Activated CD8-positive, alpha-beta T cell treated with anti-CD3 and anti-CD28 coated beads for 36 hours (primary cell): Measurements from ENCODE around the gene SLC35F3. TPM values are rescaled to one million over a fixed set of nuclear protein-coding genes. Genes with fewer than 3 reads are reported as not detected.

ENCODE experiments used
- ATAC-seq: fragments of 200-7000 bp; cut with Tn5 transposase; one replicate; pipeline ENCODE4 v1.10.0; 2021; ENCODE audit warnings: mild to moderate bottlenecking, moderate library complexity
- CTCF ChIA-PET: fragments of 350-600 bp; sonication (Branson Sonifier 250); formaldehyde crosslinking; loops from one replicate; lab custom pipeline; 2021; ENCODE audit warnings: antibody characterized with exemption; lab: Charles Lee
- POLR2A ChIA-PET: fragments of 350-600 bp; sonication (Branson Sonifier 250); formaldehyde crosslinking; loops from one replicate; lab custom pipeline; 2021; ENCODE audit warnings: antibody characterized with exemption; lab: Charles Lee
- DNase-seq: peaks from one replicate; pipeline ENCODE4 v3.0.0-alpha.2; 2020
- H3K27ac Mint-ChIP-seq: one replicate; pipeline ENCODE4 v1.8.0; 2021; ENCODE audit warnings: mild to moderate bottlenecking, mixed read lengths
- H3K27me3 Mint-ChIP-seq: one replicate; pipeline ENCODE4 v1.8.0; 2021; ENCODE audit warnings: mixed read lengths
- H3K36me3 Mint-ChIP-seq: one replicate; pipeline ENCODE4 v1.8.0; 2021; ENCODE audit warnings: low read depth, mixed read lengths
- H3K4me1 Mint-ChIP-seq: one replicate; pipeline ENCODE4 v1.8.0; 2021; ENCODE audit warnings: low read depth, mixed read lengths
- H3K4me3 Mint-ChIP-seq: one replicate; pipeline ENCODE4 v1.8.0; 2021; ENCODE audit warnings: mild to moderate bottlenecking, moderate library complexity, mixed read lengths
- H3K9me3 Mint-ChIP-seq: one replicate; pipeline ENCODE4 v1.8.0; 2021; ENCODE audit warnings: mixed read lengths
- intact Hi-C: fragments of 100-400 bp; cut with micrococcal nuclease; formaldehyde crosslinking; loops from one replicate; pipeline ENCODE4 v1.10.0; 2022
- total RNA-seq, 2 experiments: library from RNA; stranded (reverse); gene quantifications; one replicate each; pipeline ENCODE4 v1.2.3, GENCODE V29; 2021
- TF ChIP-seq, protein P1 (sequence below): fragments of 200-600 bp; IDR thresholded peaks from one replicate; pipeline ENCODE4 v1.8.0; 2022; ENCODE audit warnings: antibody characterized with exemption, mild to moderate bottlenecking

The SLC35F3 gene
- total RNA-seq, 2 experiments from 2014 or later = 3.1 to 3.5 TPM

DNA sequence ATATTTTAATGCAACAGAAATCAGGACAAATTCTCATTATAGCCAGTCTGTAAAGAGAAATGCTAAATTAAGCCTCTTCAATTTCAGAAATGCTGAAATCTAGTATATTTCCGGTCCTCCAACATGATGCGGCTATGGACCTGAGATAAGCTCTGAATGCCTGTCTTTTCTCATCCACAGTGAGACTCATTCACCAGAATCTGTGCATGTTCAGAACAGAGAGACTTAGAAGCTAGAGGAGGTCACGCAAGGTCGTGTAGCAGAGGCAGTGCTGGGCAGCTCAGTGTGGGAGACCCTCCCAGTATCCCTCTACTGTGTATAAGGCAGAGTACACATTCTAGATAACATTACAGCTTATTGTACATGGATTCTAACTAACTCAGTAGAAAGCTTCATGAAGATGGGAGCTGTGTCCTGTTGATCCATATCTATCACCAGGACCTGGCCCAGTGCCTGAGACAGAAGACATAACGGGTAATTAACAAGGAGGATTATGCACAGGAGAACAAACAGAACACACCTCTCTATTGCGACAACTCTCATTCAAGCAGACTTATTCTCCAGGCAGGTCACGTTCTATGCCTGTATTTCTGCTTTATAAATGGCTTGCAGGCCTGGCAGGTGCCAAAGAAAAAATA, 371.8 kb downstream of the SLC35F3 start:
- ChIA-PET POLR2A (interaction anchor here (0.6 kb wide), 1 partner anchor 839 kb away, joined by 3 read pairs; no protein-coding TSS in a partner anchor), CTCF (interaction anchor here (0.9 to 1.7 kb wide), 4 partner anchors 12 to 63 kb away, joined by 3 to 6 read pairs (median 4); no protein-coding TSS in a partner anchor)
- DNase-seq (no peak), ATAC-seq (no peak)
- Mint-ChIP-seq H3K36me3 (no peaks in the 10 kb centered on the region), H3K4me1 (peaks cover 13% of the 10 kb centered on the region), H3K27ac (no peak overlapping the region), H3K4me3 (no peak overlapping the region), H3K27me3 (peaks cover 22% of the 10 kb centered on the region), H3K9me3 (no peaks in the 10 kb centered on the region)
- TF ChIP-seq, protein P1, sequence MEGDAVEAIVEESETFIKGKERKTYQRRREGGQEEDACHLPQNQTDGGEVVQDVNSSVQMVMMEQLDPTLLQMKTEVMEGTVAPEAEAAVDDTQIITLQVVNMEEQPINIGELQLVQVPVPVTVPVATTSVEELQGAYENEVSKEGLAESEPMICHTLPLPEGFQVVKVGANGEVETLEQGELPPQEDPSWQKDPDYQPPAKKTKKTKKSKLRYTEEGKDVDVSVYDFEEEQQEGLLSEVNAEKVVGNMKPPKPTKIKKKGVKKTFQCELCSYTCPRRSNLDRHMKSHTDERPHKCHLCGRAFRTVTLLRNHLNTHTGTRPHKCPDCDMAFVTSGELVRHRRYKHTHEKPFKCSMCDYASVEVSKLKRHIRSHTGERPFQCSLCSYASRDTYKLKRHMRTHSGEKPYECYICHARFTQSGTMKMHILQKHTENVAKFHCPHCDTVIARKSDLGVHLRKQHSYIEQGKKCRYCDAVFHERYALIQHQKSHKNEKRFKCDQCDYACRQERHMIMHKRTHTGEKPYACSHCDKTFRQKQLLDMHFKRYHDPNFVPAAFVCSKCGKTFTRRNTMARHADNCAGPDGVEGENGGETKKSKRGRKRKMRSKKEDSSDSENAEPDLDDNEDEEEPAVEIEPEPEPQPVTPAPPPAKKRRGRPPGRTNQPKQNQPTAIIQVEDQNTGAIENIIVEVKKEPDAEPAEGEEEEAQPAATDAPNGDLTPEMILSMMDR = no peak
- intact Hi-C loops = no loop called here

DNA sequence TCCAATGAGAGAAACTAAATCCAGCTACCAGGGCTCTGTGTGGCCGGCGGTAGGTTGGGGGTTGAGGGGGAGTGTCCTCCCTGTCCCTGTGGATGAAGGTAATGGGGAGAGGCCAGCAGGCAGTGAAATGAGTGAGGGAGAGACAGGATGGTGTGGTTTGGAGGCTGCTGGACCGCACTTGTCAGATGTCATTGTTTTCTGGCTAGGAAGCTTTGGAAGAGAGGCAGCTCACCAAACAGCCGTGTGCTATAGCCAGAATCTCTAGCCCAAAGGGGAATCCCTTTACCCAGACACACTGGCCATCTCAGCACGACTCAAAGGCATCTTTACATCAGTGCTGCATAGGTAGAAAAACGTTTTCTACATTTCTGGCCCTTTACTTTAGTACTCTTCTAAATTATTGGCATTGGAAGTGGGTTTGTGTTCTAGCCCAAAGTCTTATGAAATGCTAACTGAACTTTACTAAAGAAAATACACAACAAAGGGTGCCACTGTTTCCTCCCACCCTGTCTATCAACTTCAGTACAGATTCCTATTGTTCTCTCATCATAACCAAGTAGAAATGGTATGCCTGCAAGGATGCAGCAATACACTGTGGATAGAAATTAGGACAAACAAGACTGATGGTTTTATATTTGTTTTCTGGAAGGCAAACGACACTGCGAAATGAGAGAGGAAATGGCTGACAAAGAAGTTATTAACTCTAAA, 372.8 kb downstream of the SLC35F3 start:
- intact Hi-C loops = no loop called here
- POLR2A ChIA-PET = no interaction called here
- Mint-ChIP-seq H3K36me3 (no peaks in the 10 kb centered on the region), H3K27me3 (peaks cover 22% of the 10 kb centered on the region), H3K4me3 (no peak overlapping the region), H3K9me3 (no peaks in the 10 kb centered on the region), H3K4me1 (peaks cover 4% of the 10 kb centered on the region), H3K27ac (no peak overlapping the region)
- DNase-seq (no peak), ATAC-seq (no peak)
- CTCF ChIA-PET = no interaction called here
- TF ChIP-seq, protein P1 = no peak

DNA sequence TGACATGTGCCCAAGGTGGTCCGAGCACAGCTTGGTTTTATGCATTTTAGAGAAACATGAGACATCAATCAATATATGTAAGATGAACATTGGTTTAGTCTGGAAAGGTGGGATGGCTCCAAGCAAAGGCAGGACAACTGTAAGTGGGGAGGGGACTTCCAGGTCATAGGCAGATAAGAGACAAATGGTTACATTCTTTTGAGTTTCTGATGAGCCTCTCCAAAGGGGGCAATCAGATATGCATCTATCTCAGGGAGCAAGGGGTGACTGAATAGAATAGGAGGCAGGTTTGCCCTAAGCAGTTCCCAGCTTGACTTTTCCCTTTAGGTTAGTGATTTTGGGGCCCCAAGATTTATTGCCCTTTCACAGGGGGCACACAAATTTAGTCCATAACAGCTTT, 374.5 kb downstream of the SLC35F3 start:
- no peak overlapping the region for H3K27ac Mint-ChIP-seq
- no peaks in the 10 kb centered on the region for H3K4me1 Mint-ChIP-seq
- ATAC-seq (no peak), DNase-seq (no peak)
- ChIA-PET POLR2A (no interaction called here), CTCF (interaction anchor here (0.6 to 1.0 kb wide), 2 partner anchors 31 to 66 kb away, joined by 4 to 5 read pairs; no protein-coding TSS in a partner anchor)
- no peaks in the 10 kb centered on the region for H3K36me3 Mint-ChIP-seq
- peaks cover 8% of the 10 kb centered on the region for H3K27me3 Mint-ChIP-seq
- TF ChIP-seq, protein P1 = no peak
- intact Hi-C loops = no loop called here
- no peaks in the 10 kb centered on the region for H3K9me3 Mint-ChIP-seq
- no peak overlapping the region for H3K4me3 Mint-ChIP-seq

DNA sequence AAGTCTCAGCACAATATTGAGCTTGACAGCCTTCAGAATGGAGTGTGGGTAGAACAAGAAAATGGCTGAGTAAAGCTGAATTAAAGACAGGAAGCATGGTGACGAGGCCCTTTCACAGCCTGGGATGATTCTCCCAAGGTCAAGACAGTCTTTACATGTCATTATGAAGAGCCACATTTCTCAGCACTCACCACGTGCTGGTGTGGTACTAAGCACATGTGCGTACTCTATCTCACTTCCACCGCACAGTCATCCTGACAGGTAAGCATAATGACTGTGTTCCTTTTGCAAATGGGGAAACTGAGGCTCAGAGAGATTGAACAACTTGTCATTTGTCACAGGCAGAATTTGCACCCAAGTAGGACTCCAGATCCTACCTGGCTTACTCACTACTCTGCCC, 376.0 kb downstream of the SLC35F3 start:
- POLR2A ChIA-PET = no interaction called here
- H3K36me3 Mint-ChIP-seq = no peaks in the 10 kb centered on the region

More for the DNA sequence above, 376.0 kb downstream of the SLC35F3 start:
- H3K27me3 Mint-ChIP-seq = peaks cover under 1% of the 10 kb centered on the region
- no peaks in the 10 kb centered on the region for H3K4me1 Mint-ChIP-seq
- no peaks in the 10 kb centered on the region for H3K9me3 Mint-ChIP-seq
- intact Hi-C loops = no loop called here
- CTCF ChIA-PET = interaction anchor here (0.9 to 3.1 kb wide), 2 partner anchors 29 to 165 kb away, joined by 4 to 8 read pairs; no protein-coding TSS in a partner anchor
- DNase-seq (no peak), ATAC-seq (no peak)
- H3K27ac Mint-ChIP-seq = no peak overlapping the region
- TF ChIP-seq, protein P1 = no peak
- no peak overlapping the region for H3K4me3 Mint-ChIP-seq
